H9 (cell line): ENCODE results near the gene CFDP1. TPM values are rescaled to one million over a fixed set of nuclear protein-coding genes. Genes with fewer than 3 reads are reported as not detected.

Source experiments
- DNase-seq: peaks from one replicate; pipeline ENCODE4 v3.0.0-alpha.2; 2017
- H2AFZ ChIP-seq: one replicate; pipeline ENCODE4 v1.6.1; 2013; ENCODE audit warnings: mild to moderate bottlenecking, low read length, control low read depth, moderate library complexity
- H2AK5ac ChIP-seq: 2 replicates; pipeline ENCODE4 v1.6.1; 2013; ENCODE audit warnings: low read length, control low read depth, mixed read lengths; ENCODE audit not compliant: insufficient read length
- H2BK120ac ChIP-seq: one replicate; pipeline ENCODE4 v1.6.1; 2013; ENCODE audit warnings: low read depth, mild to moderate bottlenecking, low read length, control low read depth, inconsistent platforms; ENCODE audit not compliant: poor library complexity, severe bottlenecking
- H2BK12ac ChIP-seq: 2 replicates; pipeline ENCODE4 v1.6.1; 2013; ENCODE audit warnings: low read length, control low read depth, mixed read lengths, low read depth; ENCODE audit not compliant: insufficient read length
- H2BK15ac ChIP-seq: 2 replicates; pipeline ENCODE4 v1.6.1; 2013; ENCODE audit warnings: low read depth, low read length, control low read depth
- H2BK20ac ChIP-seq: one replicate; pipeline ENCODE4 v1.6.1; 2013; ENCODE audit warnings: low read depth, mild to moderate bottlenecking, low read length, control low read depth, inconsistent platforms; ENCODE audit not compliant: poor library complexity, severe bottlenecking
- H2BK5ac ChIP-seq: 2 replicates; pipeline ENCODE4 v1.6.1; 2013; ENCODE audit warnings: low read length, control low read depth, mixed read lengths; ENCODE audit not compliant: insufficient read length
- H3K14ac ChIP-seq: 2 replicates; pipeline ENCODE4 v1.6.1; 2013; ENCODE audit warnings: low read length, control low read depth; ENCODE audit not compliant: insufficient read depth
- H3K18ac ChIP-seq: 2 replicates; pipeline ENCODE4 v1.6.1; 2013; ENCODE audit warnings: low read depth, mild to moderate bottlenecking, mixed read lengths, low read length, control low read depth; ENCODE audit not compliant: insufficient read length
- H3K23ac ChIP-seq: 2 replicates; pipeline ENCODE4 v1.6.1; 2013; ENCODE audit warnings: low read length, control low read depth, mixed read lengths, low read depth; ENCODE audit not compliant: insufficient read length
- H3K23me2 ChIP-seq: 2 replicates; pipeline ENCODE4 v1.6.1; 2013; ENCODE audit warnings: low read depth, mild to moderate bottlenecking, mixed read lengths, low read length, control low read depth; ENCODE audit not compliant: insufficient read length, poor library complexity, severe bottlenecking
- H3K27ac ChIP-seq: 2 replicates; pipeline ENCODE4 v1.5.1; 2013; ENCODE audit warnings: low read length, control low read depth, mixed read lengths, low read depth; ENCODE audit not compliant: insufficient read length
- H3K27me3 ChIP-seq: 2 replicates; pipeline ENCODE4 v1.6.1; 2013; ENCODE audit warnings: low read length, control low read depth, inconsistent platforms; ENCODE audit not compliant: insufficient read depth
- H3K4ac ChIP-seq: 2 replicates; pipeline ENCODE4 v1.6.1; 2013; ENCODE audit warnings: low read depth, mild to moderate bottlenecking, control low read depth, inconsistent platforms, low read length, moderate library complexity
- H3K4me1 ChIP-seq: 2 replicates; pipeline ENCODE4 v1.6.1; 2013; ENCODE audit warnings: low read length, control low read depth, inconsistent platforms; ENCODE audit not compliant: insufficient read depth
- H3K4me2 ChIP-seq: 2 replicates; pipeline ENCODE4 v1.6.1; 2013; ENCODE audit warnings: low read length, control low read depth, mixed read lengths; ENCODE audit not compliant: insufficient read length, insufficient read depth
- H3K56ac ChIP-seq: 2 replicates; pipeline ENCODE4 v1.6.1; 2013; ENCODE audit warnings: low read depth, mild to moderate bottlenecking, mixed read lengths, low read length, control low read depth; ENCODE audit not compliant: insufficient read length
- H3K79me1 ChIP-seq: 2 replicates; pipeline ENCODE4 v1.6.1; 2013; ENCODE audit warnings: low read depth, mild to moderate bottlenecking, moderate library complexity, low read length, control low read depth, inconsistent platforms; ENCODE audit not compliant: insufficient read depth, poor library complexity, severe bottlenecking
- H3K79me2 ChIP-seq: 2 replicates; pipeline ENCODE4 v1.6.1; 2013; ENCODE audit warnings: low read length, control low read depth, inconsistent platforms; ENCODE audit not compliant: insufficient read depth
- H3K9ac ChIP-seq: 2 replicates; pipeline ENCODE4 v1.6.1; 2013; ENCODE audit warnings: low read length, control low read depth, mixed read lengths; ENCODE audit not compliant: insufficient read length; ENCODE audit errors: extremely low read depth
- H3K9me3 ChIP-seq: one replicate; pipeline ENCODE4 v1.6.1; 2013; ENCODE audit warnings: low read depth, low read length, inconsistent platforms; ENCODE audit not compliant: control insufficient read depth
- H3T11ph ChIP-seq: one replicate; pipeline ENCODE4 v1.6.1; 2013; ENCODE audit warnings: mild to moderate bottlenecking, low read length, control low read depth, inconsistent platforms
- H4K20me1 ChIP-seq: one replicate; pipeline ENCODE4 v1.6.1; 2013; ENCODE audit not compliant: control insufficient read depth, insufficient read length, insufficient read depth
- H4K5ac ChIP-seq: 2 replicates; pipeline ENCODE4 v1.6.1; 2013; ENCODE audit warnings: low read depth, mild to moderate bottlenecking, mixed read lengths, low read length, control low read depth; ENCODE audit not compliant: insufficient read length
- H4K8ac ChIP-seq: replicated peaks from 2 replicates; pipeline ENCODE4 v1.6.1; 2013; ENCODE audit warnings: low read length, control low read depth, mixed read lengths, low read depth; ENCODE audit not compliant: insufficient read length
- H4K91ac ChIP-seq: 2 replicates; pipeline ENCODE4 v1.6.1; 2013; ENCODE audit warnings: low read depth, mild to moderate bottlenecking, moderate library complexity, mixed read lengths, low read length, control low read depth; ENCODE audit not compliant: insufficient read length
- H3K27ac Mint-ChIP-seq, 3 experiments: 2 replicates in 2 of 3; 3 replicates in 1 of 3; pipeline ENCODE4 v1.8.0; 2020 to 2021; ENCODE audit warnings: mixed read lengths in 3 of 3, mild to moderate bottlenecking in 1 of 3, moderate library complexity in 1 of 3
- H3K27me3 Mint-ChIP-seq: 2 replicates; pipeline ENCODE4 v1.8.0; 2021; ENCODE audit warnings: low read depth, mild to moderate bottlenecking, moderate library complexity, mixed read lengths
- H3K36me3 Mint-ChIP-seq, 3 experiments: 2 replicates in 2 of 3; 3 replicates in 1 of 3; pipeline ENCODE4 v1.8.0; 2020 to 2021; ENCODE audit warnings: low read depth in 3 of 3, mixed read lengths in 3 of 3; ENCODE audit not compliant: insufficient read depth in 1 of 3
- H3K4me1 Mint-ChIP-seq, 2 experiments: 2 replicates each; pipeline ENCODE4 v1.8.0; 2020; ENCODE audit warnings: mixed read lengths in 2 of 2
- H3K4me3 Mint-ChIP-seq, 2 experiments: 2 replicates in 1 of 2; 3 replicates in 1 of 2; pipeline ENCODE4 v1.8.0; 2020 to 2021; ENCODE audit warnings: mild to moderate bottlenecking in 2 of 2, mixed read lengths in 2 of 2, moderate library complexity in 1 of 2
- H3K9me3 Mint-ChIP-seq, 2 experiments: 2 replicates in 1 of 2; 3 replicates in 1 of 2; pipeline ENCODE4 v1.8.0; 2020; ENCODE audit warnings: mild to moderate bottlenecking in 2 of 2, mixed read lengths in 2 of 2, moderate library complexity in 1 of 2
- WGBS: extraction: QIAGEN DNeasy Blood & Tissue Kit; methylation state at CpG from one replicate; pipeline ENCODE4 v1.1.7; 2013; ENCODE audit warnings: missing lambda C conversion rate, low lambda C conversion rate, mixed read lengths; ENCODE audit not compliant: insufficient read length; ENCODE audit errors: extremely low coverage; 5-methylcytosine and 5-hydroxymethylcytosine counted together
- total RNA-seq: library from RNA; stranded (reverse); gene quantifications from 2 replicates; pipeline ENCODE4 v1.2.1, GENCODE V29; 2021
- TF ChIP-seq, protein P1 (sequence below): fragments of 200-600 bp; sonication (generic); conservative IDR thresholded peaks from 3 replicates; pipeline ENCODE4 v1.8.0; 2021; ENCODE audit warnings: antibody characterized with exemption, mild to moderate bottlenecking

Gene CFDP1
- total RNA-seq, 1 experiment from 2014 or later, result 89.2 TPM

DNA sequence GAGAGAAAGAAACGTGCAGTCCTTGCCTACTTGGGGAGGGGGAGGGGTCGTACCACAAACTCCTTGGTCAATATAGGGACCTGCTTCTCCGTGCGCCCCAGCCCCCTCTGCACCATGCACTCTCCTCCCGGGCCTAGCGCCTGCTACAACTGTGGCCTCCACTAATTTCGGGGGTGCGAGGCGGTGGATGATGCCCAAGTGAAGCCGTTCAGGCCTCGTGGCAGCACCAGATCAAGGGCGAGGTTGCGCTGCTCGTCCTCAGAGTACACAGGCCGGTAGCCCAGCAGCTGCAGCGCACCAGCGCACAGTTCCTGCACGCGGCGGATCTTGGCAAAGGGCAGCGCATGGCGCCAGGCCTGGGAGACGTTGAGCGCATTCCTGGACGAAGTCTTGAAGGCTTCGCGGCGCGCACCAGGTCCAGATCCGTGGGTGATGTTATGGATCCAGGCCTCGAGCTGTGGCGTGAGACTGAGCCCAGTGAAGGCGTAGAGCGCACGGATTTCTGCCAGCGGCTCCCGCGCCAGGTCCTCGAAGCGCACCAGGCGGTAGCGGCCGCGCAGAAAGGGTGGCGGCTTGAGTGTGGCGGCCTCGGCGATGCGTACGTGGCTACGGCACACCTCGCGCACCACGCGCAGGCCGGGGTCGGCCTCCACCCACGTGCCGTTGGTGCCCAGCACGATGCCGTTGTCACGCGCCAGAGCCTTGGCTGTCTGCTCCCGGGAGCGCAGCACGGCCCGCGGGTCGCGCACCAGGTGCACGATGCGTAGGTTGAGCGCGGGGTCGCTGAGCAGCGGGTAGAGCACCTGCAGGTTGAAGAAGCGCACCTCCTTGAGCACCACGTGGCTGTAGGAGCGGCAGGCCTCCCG is 45.4 kb upstream of the CFDP1 start:
- H3K4me2 ChIP-seq, result no peak overlapping the region
- H3K56ac ChIP-seq, result no peak overlapping the region
- no CpG with 5 or more reads among the region's 80 CpGs for WGBS
- H3K27me3 ChIP-seq, result no peaks in the 10 kb centered on the region
- H2AFZ ChIP-seq, result no peak overlapping the region
- H2BK20ac ChIP-seq, result no peak overlapping the region
- H3T11ph ChIP-seq, result no peak overlapping the region
- H3K27ac ChIP-seq, result no peak overlapping the region
- no peak overlapping the region for H2BK12ac ChIP-seq
- no peak overlapping the region for H4K5ac ChIP-seq
- Mint-ChIP-seq H3K36me3 (peaks cover 23 to 51% (median 49%) of the 10 kb centered on the region in 3 experiments), H3K27ac (peak overlapping the region in 1 of 3 experiments; percentile 1; a peak in 1 of 7 replicates), H3K27me3 (no peaks in the 10 kb centered on the region; the same call in 1 of the 2 replicates), H3K4me1 (peaks cover 5 to 6% of the 10 kb centered on the region in 2 experiments; a peak in 3 of 4 replicates), H3K4me3 (no peak overlapping the region), H3K9me3 (no peaks in the 10 kb centered on the region)
- H3K9ac ChIP-seq, result no peak overlapping the region
- no peak overlapping the region for H3K4ac ChIP-seq
- H3K4me1 ChIP-seq, result no peaks in the 10 kb centered on the region
- H4K20me1 ChIP-seq, result no peaks in the 10 kb centered on the region
- H3K79me2 ChIP-seq, result no peaks in the 10 kb centered on the region
- H3K23me2 ChIP-seq, result no peaks in the 10 kb centered on the region
- H3K23ac ChIP-seq, result no peak overlapping the region
- DNase-seq, result no peak
- no peak overlapping the region for H3K14ac ChIP-seq
- H4K8ac ChIP-seq, result no peak overlapping the region
- no peaks in the 10 kb centered on the region for H3K9me3 ChIP-seq
- H3K18ac ChIP-seq, result no peak overlapping the region
- no peak overlapping the region for H2BK120ac ChIP-seq
- no peak overlapping the region for H2BK5ac ChIP-seq
- H2AK5ac ChIP-seq, result no peak overlapping the region
- H4K91ac ChIP-seq, result no peak overlapping the region
- no peaks in the 10 kb centered on the region for H3K79me1 ChIP-seq
- H2BK15ac ChIP-seq, result no peak overlapping the region
- TF ChIP-seq, protein P1, sequence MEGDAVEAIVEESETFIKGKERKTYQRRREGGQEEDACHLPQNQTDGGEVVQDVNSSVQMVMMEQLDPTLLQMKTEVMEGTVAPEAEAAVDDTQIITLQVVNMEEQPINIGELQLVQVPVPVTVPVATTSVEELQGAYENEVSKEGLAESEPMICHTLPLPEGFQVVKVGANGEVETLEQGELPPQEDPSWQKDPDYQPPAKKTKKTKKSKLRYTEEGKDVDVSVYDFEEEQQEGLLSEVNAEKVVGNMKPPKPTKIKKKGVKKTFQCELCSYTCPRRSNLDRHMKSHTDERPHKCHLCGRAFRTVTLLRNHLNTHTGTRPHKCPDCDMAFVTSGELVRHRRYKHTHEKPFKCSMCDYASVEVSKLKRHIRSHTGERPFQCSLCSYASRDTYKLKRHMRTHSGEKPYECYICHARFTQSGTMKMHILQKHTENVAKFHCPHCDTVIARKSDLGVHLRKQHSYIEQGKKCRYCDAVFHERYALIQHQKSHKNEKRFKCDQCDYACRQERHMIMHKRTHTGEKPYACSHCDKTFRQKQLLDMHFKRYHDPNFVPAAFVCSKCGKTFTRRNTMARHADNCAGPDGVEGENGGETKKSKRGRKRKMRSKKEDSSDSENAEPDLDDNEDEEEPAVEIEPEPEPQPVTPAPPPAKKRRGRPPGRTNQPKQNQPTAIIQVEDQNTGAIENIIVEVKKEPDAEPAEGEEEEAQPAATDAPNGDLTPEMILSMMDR, result no peak
